Activated CD8-positive, alpha-beta memory T cell treated with anti-CD3 and anti-CD28 coated beads for 24 hours (primary cell): ENCODE data around the gene GNAQ.

Experiments used
- DNase-seq: peaks from one replicate; pipeline ENCODE4 v3.0.0-alpha.2; 2020

The GNAQ gene

GRCh38 chr9:78031893-78032729 is 500 bp upstream of the GNAQ start:
- peak; percentile 76 for DNase-seq

- DNase-seq = peak; percentile 84
These were observed 813 bp downstream of the GNAQ start for GRCh38 chr9:78030553-78031443.

GRCh38 chr9:78030296-78030552 is 1.4 kb downstream of the GNAQ start:
- DNase-seq = peak; percentile 71

- no peak for DNase-seq
These were observed 1.9 kb downstream of the GNAQ start for GRCh38 chr9:78029551-78030295.

GRCh38 chr9:78028926-78029325 is 2.7 kb downstream of the GNAQ start:
- no peak for DNase-seq

GRCh38 chr9:78026947-78027346 is 4.7 kb downstream of the GNAQ start:
- no peak for DNase-seq

- no peak for DNase-seq
These were observed 5.2 kb downstream of the GNAQ start for GRCh38 chr9:78026416-78026815.

GRCh38 chr9:78025186-78025585 is 6.4 kb downstream of the GNAQ start:
- no peak for DNase-seq

GRCh38 chr9:78023003-78023741 is 8.4 kb downstream of the GNAQ start:
- DNase-seq = no peak

GRCh38 chr9:78021697-78022096 is 9.9 kb downstream of the GNAQ start:
- DNase-seq = no peak

- DNase-seq = no peak
These were observed 14.4 kb downstream of the GNAQ start for GRCh38 chr9:78017190-78017693.

GRCh38 chr9:78015241-78015640 is 16.4 kb downstream of the GNAQ start:
- no peak for DNase-seq

GRCh38 chr9:78014776-78015175 is 16.8 kb downstream of the GNAQ start:
- no peak for DNase-seq

- DNase-seq = no peak
These were observed 17.7 kb downstream of the GNAQ start for GRCh38 chr9:78013934-78014333.

GRCh38 chr9:78011049-78011448 is 20.6 kb downstream of the GNAQ start:
- no peak for DNase-seq

- no peak for DNase-seq
These were observed 21.2 kb downstream of the GNAQ start for GRCh38 chr9:78010445-78010844.

- DNase-seq = no peak
These were observed 22.4 kb downstream of the GNAQ start for GRCh38 chr9:78009186-78009585.

GRCh38 chr9:78006734-78007133 is 24.9 kb downstream of the GNAQ start:
- DNase-seq = no peak

GRCh38 chr9:78005231-78006002 is 26.2 kb downstream of the GNAQ start:
- DNase-seq = no peak

GRCh38 chr9:78004478-78005229 is 27.0 kb downstream of the GNAQ start:
- DNase-seq = no peak

- no peak for DNase-seq
These were observed 27.9 kb downstream of the GNAQ start for GRCh38 chr9:78003730-78004129.
